SU-DHL-6 (cell line): Measurements from ENCODE around the gene CHP1.
"Not testable (repeated sequence)": the region's sequence is repeated elsewhere in the genome, so short reads cannot be mapped to it uniquely, and the experiment has no call there.

ENCODE experiments used
- H2AFZ ChIP-seq: fragments of 200-600 bp; sonication (generic); 2 replicates; pipeline ENCODE4 v1.6.1; 2014; ENCODE audit warnings: low read depth, mild to moderate bottlenecking, moderate library complexity, mixed read lengths, antibody characterized with exemption, low read length; ENCODE audit not compliant: severe bottlenecking
- H3F3A ChIP-seq: fragments of 200-600 bp; shearing (Covaris generic); 2 replicates; pipeline ENCODE4 v1.6.0; 2016; ENCODE audit warnings: antibody characterized with exemption, mild to moderate bottlenecking; ENCODE audit not compliant: insufficient read depth
- H3K27ac ChIP-seq: fragments of 200-600 bp; sonication (generic); 2 replicates; pipeline ENCODE4 v1.5.1; 2016; ENCODE audit warnings: low read depth, mild to moderate bottlenecking, low read length, moderate library complexity, mixed read lengths
- H3K27me3 ChIP-seq: fragments of 200-600 bp; sonication (generic), shearing (Covaris generic); 2 replicates; pipeline ENCODE4 v1.6.0; 2014; ENCODE audit warnings: mild to moderate bottlenecking, low read length
- H3K36me3 ChIP-seq: fragments of 200-600 bp; sonication (generic); 2 replicates; pipeline ENCODE4 v1.6.1; 2014; ENCODE audit warnings: mild to moderate bottlenecking, low read length, mixed read lengths
- H3K4me2 ChIP-seq: fragments of 300-600, 200-600 bp; shearing (Covaris generic), sonication (generic); 2 replicates; pipeline ENCODE4 v1.6.0; 2014; ENCODE audit warnings: low read length, low read depth, mild to moderate bottlenecking; ENCODE audit not compliant: poor library complexity, severe bottlenecking
- H3K4me3 ChIP-seq: fragments of 200-600 bp; sonication (generic); 2 replicates; pipeline ENCODE4 v1.5.1; 2014; ENCODE audit warnings: antibody characterized with exemption, low read length, mild to moderate bottlenecking, mixed read lengths; ENCODE audit not compliant: insufficient read depth, poor library complexity, severe bottlenecking
- H3K79me2 ChIP-seq: fragments of 200-600 bp; sonication (generic); 2 replicates; pipeline ENCODE4 v1.6.1; 2014; ENCODE audit warnings: mild to moderate bottlenecking, low read length, moderate library complexity; ENCODE audit not compliant: insufficient read depth
- H3K9ac ChIP-seq: fragments of 200-600 bp; sonication (generic); 2 replicates; pipeline ENCODE4 v1.7.0; 2014; ENCODE audit warnings: mild to moderate bottlenecking, low read length
- H3K9me2 ChIP-seq: fragments of 200-600 bp; sonication (generic); replicated peaks from 2 replicates; pipeline ENCODE4 v1.6.1; 2014; ENCODE audit warnings: low read length; ENCODE audit not compliant: insufficient read depth
- H3K9me3 ChIP-seq: fragments of 200-600 bp; sonication (generic); 2 replicates; pipeline ENCODE4 v1.6.1; 2014; ENCODE audit warnings: low read length, mixed read lengths; ENCODE audit not compliant: insufficient read depth
- H4K20me1 ChIP-seq: fragments of 200-600 bp; sonication (generic); 2 replicates; pipeline ENCODE4 v1.6.1; 2014; ENCODE audit warnings: low read depth, mild to moderate bottlenecking, antibody characterized with exemption, low read length, moderate library complexity, mixed read lengths
- EZH2phosphoT487 ChIP-seq: fragments of 200-600 bp; sonication (generic), shearing (Covaris generic); conservative IDR thresholded peaks from 2 replicates; pipeline ENCODE4 v1.6.1; 2018; ENCODE audit warnings: mild to moderate bottlenecking, antibody characterized with exemption, low read length, moderate library complexity, mixed read lengths
- TF ChIP-seq, protein P1 (sequence below): fragments of 200-600 bp; sonication (generic); IDR thresholded peaks from one replicate; pipeline ENCODE4 v1.5.1; 2017; ENCODE audit warnings: antibody characterized with exemption, mild to moderate bottlenecking, low read length, moderate library complexity; ENCODE audit not compliant: insufficient read depth, poor library complexity, severe bottlenecking

Gene CHP1

DNA sequence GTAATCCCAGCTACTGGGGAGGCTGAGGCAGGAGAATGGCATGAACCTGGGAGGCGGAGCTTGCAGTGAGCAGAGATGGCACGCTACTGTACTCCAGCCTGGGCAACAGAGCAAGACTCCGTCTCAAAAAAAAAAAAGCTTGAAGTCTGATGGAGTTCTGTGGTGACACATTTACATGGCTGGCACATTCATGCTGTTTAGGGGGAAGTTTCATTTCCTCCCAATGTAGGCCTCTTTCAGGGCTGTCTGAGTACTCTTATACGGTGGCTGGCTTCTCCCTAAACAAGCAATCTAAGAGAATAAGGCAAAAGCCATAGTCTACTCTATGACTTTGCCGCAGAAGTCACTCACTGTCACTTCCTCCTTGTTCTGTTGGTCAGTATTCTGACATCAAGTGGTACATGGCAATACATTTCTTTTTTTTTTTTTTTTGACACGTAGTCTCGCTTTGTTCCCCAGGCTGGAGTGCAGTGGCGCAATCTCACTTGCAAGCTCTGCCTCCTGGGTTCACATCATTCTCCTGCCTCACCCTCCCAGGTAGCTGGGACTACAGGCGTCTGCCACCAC lies 60.1 kb downstream of the CHP1 start:
- Histone ChIP-seq H4K20me1 (peaks cover 4% of the 10 kb centered on the region; the same call in 1 of the 2 replicates), H3K9ac (no peak overlapping the region), H2AFZ (no peak overlapping the region), H3K4me3 (no peak overlapping the region), H3K9me2 (no peaks in the 10 kb centered on the region), H3F3A (peaks cover 28% of the 10 kb centered on the region), H3K9me3 (no peaks in the 10 kb centered on the region), H3K36me3 (peaks cover 28% of the 10 kb centered on the region), H3K27ac (peak overlapping the region; percentile 58), H3K4me2 (peak overlapping the region; percentile 15), H3K27me3 (no peaks in the 10 kb centered on the region), H3K79me2 (peaks cover 53% of the 10 kb centered on the region)
- TF ChIP-seq, protein P1, sequence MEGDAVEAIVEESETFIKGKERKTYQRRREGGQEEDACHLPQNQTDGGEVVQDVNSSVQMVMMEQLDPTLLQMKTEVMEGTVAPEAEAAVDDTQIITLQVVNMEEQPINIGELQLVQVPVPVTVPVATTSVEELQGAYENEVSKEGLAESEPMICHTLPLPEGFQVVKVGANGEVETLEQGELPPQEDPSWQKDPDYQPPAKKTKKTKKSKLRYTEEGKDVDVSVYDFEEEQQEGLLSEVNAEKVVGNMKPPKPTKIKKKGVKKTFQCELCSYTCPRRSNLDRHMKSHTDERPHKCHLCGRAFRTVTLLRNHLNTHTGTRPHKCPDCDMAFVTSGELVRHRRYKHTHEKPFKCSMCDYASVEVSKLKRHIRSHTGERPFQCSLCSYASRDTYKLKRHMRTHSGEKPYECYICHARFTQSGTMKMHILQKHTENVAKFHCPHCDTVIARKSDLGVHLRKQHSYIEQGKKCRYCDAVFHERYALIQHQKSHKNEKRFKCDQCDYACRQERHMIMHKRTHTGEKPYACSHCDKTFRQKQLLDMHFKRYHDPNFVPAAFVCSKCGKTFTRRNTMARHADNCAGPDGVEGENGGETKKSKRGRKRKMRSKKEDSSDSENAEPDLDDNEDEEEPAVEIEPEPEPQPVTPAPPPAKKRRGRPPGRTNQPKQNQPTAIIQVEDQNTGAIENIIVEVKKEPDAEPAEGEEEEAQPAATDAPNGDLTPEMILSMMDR = no peak
- no peak for TF ChIP-seq EZH2phosphoT487

DNA sequence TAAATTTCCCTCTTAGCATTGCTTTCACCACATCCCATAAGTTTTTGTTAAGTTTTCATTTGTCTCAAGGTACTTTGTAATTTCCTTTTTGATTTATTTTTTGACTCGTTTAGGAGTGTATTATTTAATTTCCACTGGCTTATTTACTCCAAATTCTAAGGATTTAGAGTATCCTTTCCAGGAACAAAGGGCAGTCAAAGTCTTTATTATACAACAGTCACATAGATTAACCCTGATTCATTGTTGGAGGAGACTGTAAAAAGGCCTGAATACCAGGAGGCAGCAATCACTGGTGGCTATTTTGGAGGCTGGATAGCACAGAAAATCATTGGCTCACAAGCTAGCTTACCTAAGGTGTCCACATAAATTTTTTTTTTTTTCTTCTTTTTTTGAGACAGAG lies 61.5 kb downstream of the CHP1 start:
- no peak overlapping the region for H3K4me3 ChIP-seq
- no peak overlapping the region for H3K27ac ChIP-seq
- peaks cover 41% of the 10 kb centered on the region for H3K79me2 ChIP-seq
- TF ChIP-seq, protein P1 = no peak
- TF ChIP-seq EZH2phosphoT487 = no peak
- H2AFZ ChIP-seq = no peak overlapping the region
- no peaks in the 10 kb centered on the region for H3K9me2 ChIP-seq
- peaks cover 4% of the 10 kb centered on the region; the same call in 1 of the 2 replicates for H4K20me1 ChIP-seq
- H3K4me2 ChIP-seq = no peak overlapping the region
- H3K9ac ChIP-seq = no peak overlapping the region
- no peaks in the 10 kb centered on the region for H3K9me3 ChIP-seq
- H3K36me3 ChIP-seq = peaks cover 19% of the 10 kb centered on the region; the same call in 1 of the 2 replicates
- H3K27me3 ChIP-seq = no peaks in the 10 kb centered on the region
- peaks cover 20% of the 10 kb centered on the region for H3F3A ChIP-seq

DNA sequence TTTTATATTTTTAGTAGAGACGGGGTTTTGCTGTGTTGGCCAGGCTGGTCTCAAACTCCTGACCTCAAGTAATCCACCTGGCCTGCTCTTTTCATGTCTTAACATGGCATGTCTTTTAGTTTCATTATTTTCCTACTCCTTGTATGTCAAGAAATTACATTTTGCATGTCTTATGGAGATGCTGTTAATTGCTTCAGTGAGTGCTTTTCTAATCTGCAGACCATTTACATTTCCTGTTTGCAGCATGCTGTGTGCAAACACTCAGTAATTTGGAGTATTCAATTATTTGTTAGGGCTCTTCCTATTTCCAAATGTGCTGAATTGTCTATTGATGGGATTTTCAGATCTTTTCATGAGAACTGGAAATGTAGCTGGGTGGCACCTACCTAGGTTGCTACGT lies 70.1 kb downstream of the CHP1 start:
- H3K4me3 ChIP-seq, H3K9ac ChIP-seq, H3K9me2 ChIP-seq, H3K27me3 ChIP-seq, H2AFZ ChIP-seq, H3K36me3 ChIP-seq, H4K20me1 ChIP-seq, H3K79me2 ChIP-seq, H3K9me3 ChIP-seq, H3K4me2 ChIP-seq, H3K27ac ChIP-seq: not testable (repeated sequence)
- H3F3A ChIP-seq = peaks cover 29% of the 10 kb centered on the region; the same call in 1 of the 2 replicates

DNA sequence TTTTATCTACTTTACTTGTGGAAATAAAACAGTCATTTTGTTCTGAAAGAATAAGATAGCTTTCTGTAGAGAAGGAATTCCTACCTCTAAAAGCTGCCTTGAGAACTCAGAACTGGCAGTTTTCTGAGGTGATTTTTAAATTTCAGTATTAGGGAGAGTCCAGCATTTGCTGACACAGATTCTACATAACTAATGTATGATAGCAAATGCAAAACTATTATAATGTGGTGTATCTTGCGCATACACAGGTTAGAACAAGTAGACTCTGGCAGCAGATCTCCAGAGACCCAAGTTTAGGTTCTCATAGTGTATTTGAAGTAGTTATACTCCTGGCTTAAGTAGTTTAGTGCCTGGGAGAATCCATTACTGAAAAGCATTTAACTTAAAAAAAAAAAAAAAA lies 70.5 kb downstream of the CHP1 start:
- Histone ChIP-seq H3F3A (peaks cover 33% of the 10 kb centered on the region; the same call in 1 of the 2 replicates), H4K20me1 (no peaks in the 10 kb centered on the region), H3K27me3 (no peaks in the 10 kb centered on the region), H3K4me3 (no peak overlapping the region), H3K9me2 (no peaks in the 10 kb centered on the region), H3K4me2 (no peak overlapping the region), H3K9ac (no peak overlapping the region), H3K36me3 (peaks cover 8% of the 10 kb centered on the region; the same call in 1 of the 2 replicates), H3K9me3 (no peaks in the 10 kb centered on the region), H2AFZ (no peak overlapping the region), H3K79me2 (no peaks in the 10 kb centered on the region), H3K27ac (no peak overlapping the region)
- TF ChIP-seq, protein P1 = no peak
- TF ChIP-seq EZH2phosphoT487 = no peak
